ENCODE data around the gene EDC4. TPM values are rescaled to one million over a fixed set of nuclear protein-coding genes. Genes with fewer than 3 reads are reported as not detected.

Gene EDC4
- total and polyA plus RNA-seq, 2 of the 8 experiments (the other 6 are each of a cell fraction or from before 2014, with no cell fraction given): 58.5 to 72.7 TPM

- H4K5ac ChIP-seq (ENCODE audit: insufficient read length, low read depth, low read length): no peak overlapping the region
- H3K27me3 ChIP-seq (replicated peaks in 1 of 4; ENCODE audit: control insufficient read depth in 3 of 4, extremely low read depth in 1 of 4, insufficient read depth in 3 of 4, low read length in 3 of 4): no peaks in the 10 kb centered on the region
- H3K79me2 ChIP-seq (ENCODE audit: control insufficient read depth in 1 of 2, insufficient read depth in 2 of 2, low read length in 2 of 2): no peaks in the 10 kb centered on the region
- H3K23ac ChIP-seq (ENCODE audit: insufficient read length): no peak overlapping the region
- CTCF ChIA-PET (ENCODE audit: partially characterized antibody): interaction anchor here (0.6 to 21.8 kb wide), 13 partner anchors 8 to 218 kb away, joined by 3 to 623 read pairs (median 15); partner anchors contain the start of genes CTRL, EDC4, LCAT and PSMB10
- H3K4me3 ChIP-seq (ENCODE audit: extremely low read depth in 1 of 4, insufficient read depth in 2 of 4, low read depth in 3 of 4, low read length in 4 of 4): no peak overlapping the region
- no peak overlapping the region for H2BK12ac ChIP-seq (ENCODE audit: low read depth, low read length)
- FAIRE-seq (no peak), DNase-seq (ENCODE audit: low read depth in 1 of 2, low spot score in 2 of 2) (no peak)
- H2BK15ac ChIP-seq (ENCODE audit: low read length): no peak overlapping the region
- TF ChIP-seq TEAD4 (IDR thresholded peaks at IDR 0.05; ENCODE audit: low read depth, low read length) (no peak), SP1 (IDR thresholded peaks at IDR 0.05; ENCODE audit: low read depth, low read length) (no peak), SAP30 (IDR thresholded peaks at IDR 0.05; ENCODE audit: insufficient read depth, insufficient replicate concordance, low read length) (no peak), GABPA (IDR thresholded peaks at IDR 0.05; ENCODE audit: borderline replicate concordance, insufficient read depth, low read length) (no peak), CHD1 (IDR thresholded peaks at IDR 0.05; ENCODE audit: low read depth, low read length) (no peak), SIX5 (IDR thresholded peaks at IDR 0.05; ENCODE audit: low read depth, low read length) (no peak), ASH2L (IDR thresholded peaks at IDR 0.05; ENCODE audit: low read length) (no peak), POLR2AphosphoS5 (IDR thresholded peaks at IDR 0.05; ENCODE audit: low read depth, low read length) (no peak), JUN (IDR thresholded peaks at IDR 0.05; ENCODE audit: low read depth, low read length) (no peak), ZNF274 (IDR thresholded peaks at IDR 0.05; ENCODE audit: borderline replicate concordance, extremely low read depth, low read length) (no peak)
- TF ChIP-seq, protein P1, sequence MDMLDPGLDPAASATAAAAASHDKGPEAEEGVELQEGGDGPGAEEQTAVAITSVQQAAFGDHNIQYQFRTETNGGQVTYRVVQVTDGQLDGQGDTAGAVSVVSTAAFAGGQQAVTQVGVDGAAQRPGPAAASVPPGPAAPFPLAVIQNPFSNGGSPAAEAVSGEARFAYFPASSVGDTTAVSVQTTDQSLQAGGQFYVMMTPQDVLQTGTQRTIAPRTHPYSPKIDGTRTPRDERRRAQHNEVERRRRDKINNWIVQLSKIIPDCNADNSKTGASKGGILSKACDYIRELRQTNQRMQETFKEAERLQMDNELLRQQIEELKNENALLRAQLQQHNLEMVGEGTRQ (IDR thresholded peaks at IDR 0.05; ENCODE audit: low read length): no peak
- H2BK120ac ChIP-seq (replicated peaks; ENCODE audit: low read depth, low read length): no peak overlapping the region
- H3K56ac ChIP-seq (replicated peaks; ENCODE audit: insufficient read length, low read depth, low read length): no peak overlapping the region
- H4K91ac ChIP-seq (replicated peaks; ENCODE audit: insufficient read length, low read length): no peak overlapping the region
- POLR2A ChIA-PET (ENCODE audit: partially characterized antibody): interaction anchor here (0.6 to 6.3 kb wide), 5 partner anchors 8 to 48 kb away, joined by 3 to 43 read pairs (median 4); partner anchors contain the start of genes CTRL, EDC4 and PSKH1
- no peak overlapping the region for H3K4me2 ChIP-seq (ENCODE audit: insufficient read depth in 1 of 2, low read depth in 2 of 2, low read length in 2 of 2)
- H3K9ac ChIP-seq (replicated peaks in 1 of 4; ENCODE audit: extremely low read depth in 1 of 4, low read depth in 3 of 4, low read length in 3 of 4): no peak overlapping the region
- no peak overlapping the region for H3K4ac ChIP-seq (replicated peaks; ENCODE audit: insufficient read length, low read depth, low read length)
- no peak overlapping the region for H2AK5ac ChIP-seq (ENCODE audit: low read depth, low read length)
- no peaks in the 10 kb centered on the region; the same call in 1 of the 2 replicates for H3K79me1 ChIP-seq (ENCODE audit: low read depth, low read length)
- H3K27ac ChIP-seq (ENCODE audit: low read depth, low read length): no peak overlapping the region
- H3K36me3 ChIP-seq (ENCODE audit: control insufficient read depth in 2 of 4, insufficient read depth in 4 of 4, low read length in 3 of 4): peaks cover 31 to 56% (median 48%) of the 10 kb centered on the region in 4 experiments
- H3K4me1 ChIP-seq (replicated peaks in 1 of 4; ENCODE audit: control insufficient read depth in 3 of 4, insufficient read depth in 4 of 4, low read length in 3 of 4): peaks cover 5 to 15% (median 11%) of the 10 kb centered on the region in 4 experiments
- H3K14ac ChIP-seq (ENCODE audit: insufficient read length): no peak overlapping the region
- WGBS, 2 experiments (ENCODE audit: extremely low coverage in 1 of 2, insufficient coverage in 1 of 2, insufficient read length in 1 of 2, insufficient replicate concordance in 2 of 2, low coverage in 1 of 2, low lambda C conversion rate in 2 of 2, missing lambda C conversion rate in 1 of 2): 88% methylated on average over 19 of the region's 21 CpGs; no CpG with 5 or more reads in 1 of the 2 experiments
- H3K18ac ChIP-seq (ENCODE audit: extremely low read depth, low read length): no peak overlapping the region
- H4K8ac ChIP-seq (ENCODE audit: extremely low read depth, insufficient read depth, low read length): no peak overlapping the region
- H2BK20ac ChIP-seq (ENCODE audit: low read length): no peak overlapping the region
- H3K23me2 ChIP-seq (ENCODE audit: low read depth, low read length): 0 out of 2 replicates have a peak, but pooled peaks cover 2% of the 10 kb centered on the region
- no peak overlapping the region for H2BK5ac ChIP-seq (ENCODE audit: low read depth, low read length)
- H2AFZ ChIP-seq (ENCODE audit: low read length): no peak overlapping the region
- H3K9me3 ChIP-seq (ENCODE audit: insufficient read depth in 2 of 2, low read depth in 1 of 2, low read length in 1 of 2): no peaks in the 10 kb centered on the region
- peaks cover 14 to 17% of the 10 kb centered on the region in 2 experiments for H4K20me1 ChIP-seq (replicated peaks in 1 of 2; ENCODE audit: control insufficient read depth in 1 of 2, insufficient read depth in 2 of 2, low read length in 2 of 2)
These were observed 8.8 kb downstream of the EDC4 start for GRCh38 chr16:67881621-67882161.

All from H1 (cell line).